Pons (tissue), 1 donor: Measurements from ENCODE around the gene ARHGEF17.

Experiments
- DNase-seq: peaks from one replicate; pipeline ENCODE4 v3.0.0-alpha.2; 2016; ENCODE audit warnings: low spot score

The ARHGEF17 gene

DNA sequence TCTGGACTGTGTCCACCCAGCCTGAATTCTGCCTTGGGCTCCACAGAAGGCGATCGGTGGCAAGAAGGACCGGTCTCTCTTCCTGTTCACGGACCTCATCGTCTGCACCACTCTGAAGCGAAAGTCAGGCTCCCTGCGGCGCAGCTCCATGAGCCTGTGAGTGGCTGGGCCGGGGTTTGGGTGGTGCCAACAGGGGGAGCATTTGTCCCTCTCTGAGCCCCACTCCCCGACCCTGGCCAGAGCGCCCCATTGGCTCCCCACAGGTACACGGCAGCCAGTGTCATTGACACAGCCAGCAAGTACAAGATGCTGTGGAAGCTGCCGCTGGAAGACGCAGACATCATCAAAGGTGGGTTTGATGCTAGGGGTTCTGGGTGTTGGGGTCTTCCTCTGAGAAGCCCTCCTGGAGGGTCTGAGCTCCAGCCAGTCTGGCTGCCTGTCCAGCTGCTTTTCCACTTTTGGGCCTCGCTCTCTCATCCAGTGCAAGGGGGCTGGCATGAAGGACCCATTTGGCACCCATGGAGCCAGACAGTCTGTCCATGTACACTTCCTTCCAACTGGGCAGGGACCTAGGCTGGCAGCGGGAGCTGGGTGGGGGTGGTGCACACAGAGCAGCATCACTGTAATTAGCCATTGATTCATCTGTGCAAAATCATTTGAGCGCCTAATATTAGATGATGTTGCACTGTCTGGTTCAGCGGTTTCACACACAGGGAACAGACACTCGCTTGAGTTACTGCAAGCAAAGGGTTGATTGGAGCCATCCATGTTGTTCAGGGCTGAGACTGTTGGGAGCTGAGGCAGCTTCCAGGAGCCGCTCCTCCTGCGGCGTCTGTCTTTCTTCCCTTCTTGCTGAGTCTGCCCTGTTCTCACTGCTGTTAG, 49.1 kb downstream of the ARHGEF17 start:
- DNase-seq = no peak

DNA sequence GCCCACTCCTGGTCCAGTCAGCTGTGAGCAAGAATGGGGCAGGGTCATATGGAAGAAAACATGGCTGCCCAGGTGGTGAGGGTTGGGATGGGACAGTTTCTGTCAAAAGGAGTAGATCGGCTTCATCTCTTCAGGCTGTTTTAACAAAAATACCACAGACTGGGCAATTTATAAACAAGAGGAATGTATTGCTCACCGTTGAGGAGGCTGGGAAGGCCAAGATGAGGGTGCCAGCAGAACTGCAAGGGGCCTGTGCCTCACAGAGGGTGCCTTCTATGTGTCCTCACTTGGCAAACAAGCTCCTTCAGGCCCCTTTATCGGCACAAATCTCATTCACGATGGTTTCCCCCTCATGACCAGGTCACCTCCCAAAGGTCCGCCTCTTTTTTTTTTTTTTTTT, 50.0 kb downstream of the ARHGEF17 start:
- no peak for DNase-seq

GRCh38 chr11:73359341-73359740, 51.3 kb downstream of the ARHGEF17 start:
- no peak for DNase-seq

DNA sequence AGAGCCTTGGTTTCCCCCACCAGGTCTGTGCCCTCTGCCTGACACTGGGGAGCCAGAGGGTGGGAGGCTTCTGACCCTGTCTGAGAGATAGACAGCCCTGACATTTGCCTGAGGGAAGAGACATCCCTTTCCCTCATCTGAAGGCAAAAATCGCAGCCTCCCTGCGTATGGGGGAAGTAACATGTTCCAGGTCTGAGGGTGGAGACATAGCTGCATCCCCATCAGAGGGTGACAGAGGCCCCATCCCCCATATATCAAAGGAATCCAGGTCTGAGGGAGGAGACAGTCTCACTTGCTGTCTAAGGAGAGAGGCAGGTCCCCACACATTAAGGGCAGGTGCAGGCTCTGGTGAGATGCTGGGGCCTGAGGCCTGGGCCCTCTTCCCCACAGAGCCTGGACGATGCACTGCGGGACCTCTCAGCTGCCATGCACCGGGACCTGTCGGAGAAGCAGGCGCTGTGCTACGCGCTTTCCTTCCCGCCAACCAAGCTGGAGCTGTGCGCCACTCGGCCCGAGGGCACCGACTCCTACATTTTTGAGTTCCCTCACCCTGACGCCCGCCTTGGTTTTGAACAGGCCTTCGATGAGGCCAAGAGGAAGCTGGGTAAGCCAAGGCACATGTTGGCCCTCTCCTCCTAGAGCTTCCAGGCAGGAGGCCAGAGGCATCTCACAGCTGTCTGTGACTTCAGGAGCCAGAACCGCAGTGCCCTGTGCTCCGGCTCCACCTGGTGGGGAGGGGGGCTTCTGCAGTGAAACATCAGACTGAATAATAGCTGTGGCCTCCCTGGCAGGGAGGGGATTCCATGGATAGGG, 52.1 kb downstream of the ARHGEF17 start:
- peak; percentile 43 for DNase-seq

DNA sequence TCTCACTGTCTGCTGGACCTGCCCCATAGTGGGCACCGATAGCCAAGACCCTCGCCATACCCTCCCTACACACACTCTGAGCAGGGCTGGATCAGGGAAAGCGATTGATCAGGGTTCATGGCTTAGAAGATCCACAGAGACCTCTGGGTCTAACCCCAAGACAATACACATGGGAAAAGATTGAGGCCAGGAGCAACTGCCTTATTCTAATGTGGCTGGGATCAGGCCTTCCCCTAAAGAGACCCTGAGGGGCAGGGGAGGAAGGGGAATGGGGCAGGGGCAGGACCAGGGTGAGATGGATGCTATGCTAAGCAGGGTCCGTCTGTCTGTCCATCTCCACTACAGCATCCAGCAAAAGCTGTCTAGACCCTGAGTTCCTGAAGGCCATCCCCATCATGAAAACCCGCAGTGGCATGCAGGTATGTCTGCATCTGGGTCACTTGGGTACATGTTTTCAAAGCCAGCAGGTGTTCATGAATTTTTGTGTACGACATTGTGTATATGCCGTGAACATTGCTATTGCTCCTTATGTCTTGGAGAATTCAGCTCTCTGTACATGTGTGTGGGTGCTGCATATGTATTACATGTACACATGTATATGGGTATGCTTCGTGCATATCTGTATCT, 52.8 kb downstream of the ARHGEF17 start:
- no peak for DNase-seq

GRCh38 chr11:73361953-73362776, 54.1 kb downstream of the ARHGEF17 start:
- DNase-seq = no peak

DNA sequence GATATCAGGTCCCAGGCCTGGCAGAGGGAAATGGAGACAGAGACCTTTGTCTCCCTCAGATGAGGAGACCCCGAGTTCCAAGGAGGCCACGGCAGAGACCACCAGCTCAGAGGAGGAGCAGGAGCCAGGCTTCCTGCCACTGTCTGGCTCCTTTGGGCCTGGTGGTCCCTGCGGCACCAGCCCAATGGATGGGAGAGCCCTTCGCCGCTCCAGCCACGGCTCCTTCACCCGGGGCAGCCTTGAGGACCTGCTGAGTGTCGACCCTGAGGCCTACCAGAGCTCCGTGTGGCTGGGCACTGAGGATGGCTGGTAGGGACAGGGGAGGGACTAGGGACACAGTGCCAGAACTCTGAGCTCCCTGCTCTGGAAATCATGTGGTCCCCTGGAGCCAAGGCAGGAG, 55.1 kb downstream of the ARHGEF17 start:
- no peak for DNase-seq

- no peak for DNase-seq
Observed at GRCh38 chr11:73365352-73366264, 57.5 kb downstream of the ARHGEF17 start.

- no peak for DNase-seq
Observed at GRCh38 chr11:73366265-73366610, 58.2 kb downstream of the ARHGEF17 start.

- DNase-seq = no peak
Observed at GRCh38 chr11:73366953-73367352, 58.9 kb downstream of the ARHGEF17 start.

DNA sequence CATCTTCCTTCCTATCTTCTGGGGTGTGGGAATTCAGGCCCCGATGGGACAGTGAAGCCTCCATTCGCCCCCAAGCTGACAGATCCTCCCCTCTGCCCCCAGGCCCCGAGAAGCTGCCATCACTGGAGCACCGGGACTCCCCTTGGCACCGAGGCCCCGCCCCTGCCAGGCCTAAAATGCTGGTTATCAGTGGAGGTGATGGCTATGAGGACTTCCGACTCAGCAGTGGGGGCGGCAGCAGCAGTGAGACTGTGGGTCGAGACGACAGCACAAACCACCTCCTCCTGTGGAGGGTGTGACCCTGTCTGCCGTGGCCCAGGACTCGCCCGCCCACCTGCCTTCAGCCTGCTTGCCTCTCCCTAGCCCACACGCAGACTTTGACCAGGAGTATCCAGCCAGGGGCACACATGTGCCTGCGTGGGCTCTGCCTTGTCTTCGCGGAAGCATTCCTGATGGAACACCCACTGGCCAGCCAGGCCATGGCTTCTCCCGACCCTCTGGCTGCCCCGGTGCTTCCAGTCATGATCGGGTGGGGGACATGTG, 59.5 kb downstream of the ARHGEF17 start:
- DNase-seq = no peak

DNA sequence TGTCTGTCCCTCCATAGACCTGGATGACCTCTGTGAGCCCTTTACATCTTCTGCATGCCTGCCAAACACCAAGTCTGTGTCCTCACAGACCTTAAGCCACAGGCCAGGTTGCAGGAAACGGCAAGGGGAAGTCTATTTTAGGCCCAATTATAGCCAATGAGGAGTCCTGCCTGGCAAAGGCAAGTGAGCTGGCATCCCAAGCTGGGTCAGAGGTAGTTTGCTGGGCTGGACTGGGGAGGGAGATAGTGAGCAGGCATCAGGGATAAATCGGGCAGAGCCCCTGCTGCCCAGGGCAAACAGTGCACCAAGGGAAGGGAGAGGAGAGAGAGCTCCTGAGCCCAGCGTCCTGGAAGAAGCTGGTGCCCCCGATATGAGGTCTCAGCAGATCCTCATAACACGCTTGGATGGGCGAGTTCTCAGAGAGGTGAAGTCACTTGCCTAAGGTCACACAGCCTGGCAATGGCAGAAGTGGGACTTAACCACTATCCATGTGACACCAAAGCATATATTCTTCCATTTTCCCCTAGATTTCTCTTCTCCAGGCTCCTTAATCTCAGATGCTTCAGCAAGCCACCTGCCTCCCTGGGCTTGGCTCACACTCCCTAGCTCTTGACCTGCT, 64.4 kb downstream of the ARHGEF17 start:
- DNase-seq = no peak

DNA sequence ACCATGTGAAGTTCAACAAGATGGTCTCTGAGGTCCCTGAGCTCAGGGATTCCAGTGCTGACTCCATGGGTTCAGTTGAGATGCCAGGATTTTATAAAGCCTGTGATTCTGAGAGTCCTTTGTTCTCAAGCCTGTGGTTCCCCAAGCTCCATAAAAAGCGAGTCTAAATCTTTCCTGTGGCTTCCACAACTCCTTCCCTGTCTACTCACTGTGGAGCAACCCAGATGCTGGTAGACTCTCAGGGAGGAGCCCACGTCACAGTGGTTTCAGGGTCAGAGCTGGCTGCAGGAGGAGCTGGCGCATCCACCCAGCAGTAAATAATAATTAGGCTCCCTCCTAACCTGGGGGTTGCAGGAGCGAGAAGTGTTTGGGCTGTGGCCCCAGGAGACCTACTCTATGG, 66.1 kb downstream of the ARHGEF17 start:
- DNase-seq = peak; percentile 70

GRCh38 chr11:73375830-73376159, 67.7 kb downstream of the ARHGEF17 start:
- no peak for DNase-seq

DNA sequence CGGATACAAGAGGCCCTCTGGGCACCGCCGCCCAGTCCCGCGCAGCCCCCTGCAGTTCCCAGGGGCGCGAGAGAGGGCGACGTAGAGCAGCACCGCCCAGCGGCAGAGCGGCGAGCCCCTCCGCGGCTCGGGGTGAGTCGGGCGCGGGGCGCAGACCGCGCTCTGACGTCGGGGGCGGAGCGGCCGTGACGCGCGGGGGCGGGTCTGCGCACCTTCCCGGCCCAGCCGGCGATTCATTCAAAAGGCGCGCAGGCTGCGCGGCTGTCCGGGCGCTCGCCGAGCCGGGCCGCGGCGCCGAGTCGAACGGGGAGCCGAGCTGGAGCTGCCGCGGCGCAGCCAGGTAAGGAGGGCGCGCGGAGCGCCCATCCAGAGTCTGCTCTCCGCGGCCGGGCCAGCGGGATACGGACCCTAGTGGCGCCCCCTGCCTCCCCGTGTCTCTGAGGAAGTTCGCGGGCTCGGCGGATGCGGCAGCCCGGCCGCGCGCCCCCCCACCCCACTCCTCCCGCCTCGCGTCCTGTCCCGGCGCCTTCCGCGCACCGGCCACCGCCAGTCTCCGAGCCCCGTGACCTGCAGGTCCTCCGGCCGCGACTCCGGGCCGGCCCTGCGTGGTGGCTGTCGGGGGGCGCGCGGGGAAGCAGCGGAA, 68.2 kb downstream of the ARHGEF17 start, which contains the start of gene RELT:
TSS of gene RELT (plus strand) at position 240 of the 643 bp plus-strand sequence. CDS start 12,738 bp downstream, outside the sequence.
- peak; percentile 85 for DNase-seq

DNA sequence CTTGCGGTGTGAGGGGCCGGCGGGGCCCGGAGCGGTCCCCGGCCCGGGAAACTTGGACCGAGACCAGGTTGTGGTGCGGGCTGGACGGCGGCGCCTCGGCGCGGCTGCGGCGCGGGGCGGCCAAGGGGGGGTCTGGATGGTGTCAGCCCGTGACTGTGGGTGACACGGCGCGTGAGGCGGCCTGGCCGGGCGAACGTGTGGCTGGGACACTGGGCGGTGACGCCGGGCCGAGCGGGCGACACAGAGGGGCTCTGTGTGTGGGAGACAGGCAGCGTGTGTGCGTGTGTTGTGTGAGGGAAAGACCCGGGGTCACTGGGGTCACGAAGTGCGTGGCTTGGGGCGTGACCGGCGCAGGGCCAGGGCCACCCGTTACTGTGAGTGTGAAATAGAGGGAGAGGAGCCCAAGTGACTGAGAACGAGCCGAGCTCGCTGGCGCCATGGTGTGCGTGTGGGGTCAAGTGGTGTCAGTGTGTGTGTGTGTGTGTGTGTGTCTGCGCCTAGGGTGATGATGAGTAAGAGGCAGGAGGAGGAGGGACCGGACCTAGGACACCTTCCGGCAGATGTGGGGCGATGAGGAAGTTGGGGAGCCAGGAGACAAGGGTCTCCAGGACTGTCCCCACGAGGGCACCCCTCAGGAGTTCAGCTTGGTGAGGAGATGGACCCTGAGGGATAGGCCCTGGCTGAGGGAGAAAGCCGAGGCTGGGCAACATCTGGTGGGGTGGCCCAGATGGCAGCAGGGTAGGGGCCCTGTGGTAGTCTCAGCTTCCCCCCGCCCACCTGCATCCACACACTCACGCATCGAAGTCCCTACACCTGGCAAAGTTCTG, 68.9 kb downstream of the ARHGEF17 start:
- peak; percentile 58 for DNase-seq

- no peak for DNase-seq
Observed at GRCh38 chr11:73379189-73379880, 71.3 kb downstream of the ARHGEF17 start.

DNA sequence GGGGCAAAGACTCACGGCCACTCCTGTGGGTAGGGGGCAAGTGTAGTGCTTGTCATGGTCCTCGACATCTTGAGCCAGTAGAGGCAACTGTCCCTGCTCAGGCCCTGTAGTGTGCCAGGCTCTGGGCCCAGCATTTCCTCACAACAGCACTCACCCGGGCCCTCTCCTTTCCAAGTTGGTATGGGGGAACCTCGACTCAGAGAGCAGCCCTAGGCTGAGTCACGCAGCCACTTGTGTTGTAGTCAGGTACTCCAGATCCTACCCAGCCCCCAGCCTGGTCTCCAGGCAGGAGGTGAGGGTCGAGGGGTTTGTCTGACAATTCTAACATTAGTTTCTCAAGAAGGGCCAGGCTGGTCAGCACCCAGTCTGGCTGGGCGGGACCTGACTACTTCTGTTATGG, 72.3 kb downstream of the ARHGEF17 start:
- no peak for DNase-seq
